Esophagus (tissue), 2 donors: ENCODE data around the gene OPRL1. TPM values are rescaled to one million over a fixed set of nuclear protein-coding genes. Genes with fewer than 3 reads are reported as not detected.

Experiments
- H3K27ac ChIP-seq, 2 donors: one replicate each; pipeline ENCODE4 v1.5.1; 2013; ENCODE audit warnings: low read depth in 2 of 2, mild to moderate bottlenecking in 2 of 2, inconsistent platforms in 1 of 2, low read length in 1 of 2, moderate library complexity in 1 of 2
- H3K27me3 ChIP-seq, 2 donors: one replicate each; pipeline ENCODE4 v1.6.1; 2013; ENCODE audit warnings: low read length in 2 of 2, control low read depth in 1 of 2, mild to moderate bottlenecking in 1 of 2; ENCODE audit not compliant: insufficient read depth in 2 of 2, control insufficient read depth in 1 of 2
- H3K36me3 ChIP-seq, 2 donors: one replicate each; pipeline ENCODE4 v1.6.1; 2013; ENCODE audit warnings: low read length in 1 of 2; ENCODE audit not compliant: control insufficient read depth in 2 of 2, insufficient read depth in 2 of 2
- H3K4me1 ChIP-seq, 2 donors: one replicate each; pipeline ENCODE4 v1.6.1; 2013; ENCODE audit warnings: low read length in 1 of 2; ENCODE audit not compliant: control insufficient read depth in 2 of 2, insufficient read depth in 2 of 2
- H3K4me3 ChIP-seq, 2 donors: one replicate each; pipeline ENCODE4 v1.5.1; 2013; ENCODE audit warnings: low read length in 2 of 2, mild to moderate bottlenecking in 2 of 2, low read depth in 1 of 2, moderate library complexity in 1 of 2
- H3K9me3 ChIP-seq, 2 donors: one replicate each; pipeline ENCODE4 v1.6.1; 2013; ENCODE audit warnings: mild to moderate bottlenecking in 2 of 2, low read depth in 1 of 2, low read length in 1 of 2, moderate library complexity in 1 of 2; ENCODE audit not compliant: control insufficient read depth in 2 of 2, insufficient read depth in 1 of 2
- WGBS, 2 donors: extraction: QIAGEN DNeasy Blood & Tissue Kit; methylation state at CpG; one replicate each; pipeline ENCODE4 v1.1.7; 2013; 5-methylcytosine and 5-hydroxymethylcytosine counted together
- polyA plus RNA-seq, 2 donors: library from polyadenylated mRNA; stranded (reverse); fragments of 200-250 nt; gene quantifications; one replicate each; pipeline ENCODE4 v1.2.3, GENCODE V29; 2013
- donor health status: healthy with polysubstance abuse.
- donor health status: Bipolar disorder and iron deficiency.

The OPRL1 gene
- polyA plus RNA-seq, 2 donors, result 0.13 to 0.14 TPM

- H3K9me3 ChIP-seq, result no peaks in the 10 kb centered on the region
- H3K27me3 ChIP-seq, result no peaks in the 10 kb centered on the region
- H3K4me3 ChIP-seq, result no peak overlapping the region
- H3K36me3 ChIP-seq, result no peaks in the 10 kb centered on the region
- no peak overlapping the region for H3K27ac ChIP-seq
- H3K4me1 ChIP-seq, result no peaks in the 10 kb centered on the region
- 70 to 76% methylated on average over 6 of the region's 6 CpGs for WGBS, 2 donors
These were observed 57.7 kb downstream of the OPRL1 start for GRCh38 chr20:64137598-64138031.

GRCh38 chr20:64138276-64138815 is 58.5 kb downstream of the OPRL1 start:
- no peak overlapping the region for H3K27ac ChIP-seq
- H3K27me3 ChIP-seq, result no peaks in the 10 kb centered on the region
- H3K4me3 ChIP-seq, result no peak overlapping the region
- H3K36me3 ChIP-seq, result no peaks in the 10 kb centered on the region
- no peaks in the 10 kb centered on the region for H3K4me1 ChIP-seq
- 76 to 79% methylated on average over 18 of the region's 18 CpGs for WGBS, 2 donors
- no peaks in the 10 kb centered on the region for H3K9me3 ChIP-seq

GRCh38 chr20:64139199-64140060 is 59.5 kb downstream of the OPRL1 start:
- peaks cover 0 to under 1% of the 10 kb centered on the region in 2 donors for H3K9me3 ChIP-seq
- H3K4me3 ChIP-seq, result no peak overlapping the region
- no peaks in the 10 kb centered on the region for H3K4me1 ChIP-seq
- WGBS, 2 donors, result 76 to 79% methylated on average over 21 of the region's 21 CpGs
- H3K27ac ChIP-seq, result no peak overlapping the region
- no peaks in the 10 kb centered on the region for H3K36me3 ChIP-seq
- no peaks in the 10 kb centered on the region for H3K27me3 ChIP-seq

GRCh38 chr20:64140061-64140931 is 60.4 kb downstream of the OPRL1 start:
- H3K4me1 ChIP-seq, result no peaks in the 10 kb centered on the region
- H3K4me3 ChIP-seq, result no peak overlapping the region
- H3K36me3 ChIP-seq, result no peaks in the 10 kb centered on the region
- no peaks in the 10 kb centered on the region for H3K27me3 ChIP-seq
- H3K9me3 ChIP-seq, result peaks cover 3 to 9% of the 10 kb centered on the region in 2 donors
- WGBS, 2 donors, result 69 to 75% methylated on average over 13 of the region's 13 CpGs
- no peak overlapping the region for H3K27ac ChIP-seq

GRCh38 chr20:64140956-64141355 is 61.1 kb downstream of the OPRL1 start:
- 66 to 69% methylated on average over 10 of the region's 10 CpGs for WGBS, 2 donors
- Histone ChIP-seq H3K4me3 (no peak overlapping the region), H3K27ac (no peak overlapping the region), H3K4me1 (no peaks in the 10 kb centered on the region), H3K36me3 (no peaks in the 10 kb centered on the region), H3K9me3 (peaks cover 5 to 15% of the 10 kb centered on the region in 2 donors), H3K27me3 (no peaks in the 10 kb centered on the region)

GRCh38 chr20:64142590-64142989 is 62.7 kb downstream of the OPRL1 start:
- WGBS, 2 donors, result 27 to 28% methylated on average over 9 of the region's 9 CpGs
- Histone ChIP-seq H3K9me3 (peaks cover 5 to 16% of the 10 kb centered on the region in 2 donors), H3K4me3 (no peak overlapping the region), H3K27me3 (no peaks in the 10 kb centered on the region), H3K36me3 (no peaks in the 10 kb centered on the region), H3K4me1 (no peaks in the 10 kb centered on the region), H3K27ac (no peak overlapping the region)

GRCh38 chr20:64143018-64143801 is 63.3 kb downstream of the OPRL1 start:
- 77 to 82% methylated on average over 14 of the region's 14 CpGs for WGBS, 2 donors
- Histone ChIP-seq H3K4me3 (no peak overlapping the region), H3K36me3 (no peaks in the 10 kb centered on the region), H3K4me1 (no peaks in the 10 kb centered on the region), H3K27ac (no peak overlapping the region), H3K27me3 (no peaks in the 10 kb centered on the region), H3K9me3 (peaks cover 5 to 16% of the 10 kb centered on the region in 2 donors)

GRCh38 chr20:64144144-64144912 is 64.4 kb downstream of the OPRL1 start:
- Histone ChIP-seq H3K4me3 (no peak overlapping the region), H3K36me3 (no peaks in the 10 kb centered on the region), H3K9me3 (peaks cover 5 to 16% of the 10 kb centered on the region in 2 donors), H3K27me3 (no peaks in the 10 kb centered on the region), H3K27ac (no peak overlapping the region), H3K4me1 (no peaks in the 10 kb centered on the region)
- 85 to 90% methylated on average over 8 of the region's 8 CpGs for WGBS, 2 donors
